Heart left ventricle (tissue), 13 donors: ENCODE data around the gene WDFY3.

Experiments
- POLR2A ChIP-seq, 2 donors: fragments of 450-650 bp; IDR thresholded peaks; one replicate each; pipeline ENCODE4 v1.6.1; 2017; ENCODE audit warnings: antibody characterized with exemption in 2 of 2, mild to moderate bottlenecking in 2 of 2, moderate library complexity in 2 of 2
- TF ChIP-seq, protein P1 (sequence below), 12 donors: fragments of 200-600 bp; sonication (generic) in 4 of 12; IDR thresholded peaks; one replicate each; pipeline versions ENCODE4 v1.5.0 to v1.8.0; 2018 to 2022; ENCODE audit warnings: antibody characterized with exemption in 12 of 12, mild to moderate bottlenecking in 5 of 12
- donor health status: ischemic (EF 13 %, LVEDD 7.1; RV severe dilation, severe dysfunction).
- donor health status: DM: no; HTN: yes; CAD: no.
- donor health status: DM: no; HTN: no; CAD: no.
- donor health status: ischemic (EF 25% LVEDD 6.9; RV normal size, moderate dysfunction).
- donor health status: ischemic (EF 25% LVEDD 5.7; RV mildly dilated, moderate dysfunction).
- donor health status: ischemic (EF 35%, LVEDD 5.7; RV mildly dilated, moderate dysfunction).
- donor health status: nonischemic (EF 11% LVEDD 7.7; RV severe dilation, severe dysfunction).
- donor health status: DM: yes; HTN: yes; CAD: no.
- donor health status: PGD.
- donor health status: ischemic (EF 29% LVEDD 5.4; RV normal size, mild dysfunction).
- donor health status: nonischemic (EF 23%, LVEDD 6.1; RV moderate dilation, normal function).

DNA sequence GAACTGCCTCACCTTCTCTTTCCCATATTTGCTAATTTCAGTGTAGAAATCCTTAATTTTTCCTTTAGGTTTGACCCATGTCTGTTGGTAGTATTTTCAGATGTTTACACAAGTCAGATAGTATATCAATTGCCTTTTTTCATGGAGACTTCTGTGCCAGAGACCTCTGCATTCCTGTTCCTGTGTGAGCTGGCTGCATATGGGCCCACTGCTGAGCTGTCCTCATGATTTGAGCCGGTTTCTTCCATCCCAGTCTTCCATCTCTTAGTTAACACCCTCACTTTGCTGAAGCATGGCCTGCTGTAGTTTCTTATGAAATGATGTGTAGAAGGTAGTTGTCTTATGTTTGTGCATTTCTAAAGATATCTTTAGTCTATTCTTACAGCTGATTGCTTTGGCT is 343.5 kb downstream of the WDFY3 start:
- TF ChIP-seq, protein P1, sequence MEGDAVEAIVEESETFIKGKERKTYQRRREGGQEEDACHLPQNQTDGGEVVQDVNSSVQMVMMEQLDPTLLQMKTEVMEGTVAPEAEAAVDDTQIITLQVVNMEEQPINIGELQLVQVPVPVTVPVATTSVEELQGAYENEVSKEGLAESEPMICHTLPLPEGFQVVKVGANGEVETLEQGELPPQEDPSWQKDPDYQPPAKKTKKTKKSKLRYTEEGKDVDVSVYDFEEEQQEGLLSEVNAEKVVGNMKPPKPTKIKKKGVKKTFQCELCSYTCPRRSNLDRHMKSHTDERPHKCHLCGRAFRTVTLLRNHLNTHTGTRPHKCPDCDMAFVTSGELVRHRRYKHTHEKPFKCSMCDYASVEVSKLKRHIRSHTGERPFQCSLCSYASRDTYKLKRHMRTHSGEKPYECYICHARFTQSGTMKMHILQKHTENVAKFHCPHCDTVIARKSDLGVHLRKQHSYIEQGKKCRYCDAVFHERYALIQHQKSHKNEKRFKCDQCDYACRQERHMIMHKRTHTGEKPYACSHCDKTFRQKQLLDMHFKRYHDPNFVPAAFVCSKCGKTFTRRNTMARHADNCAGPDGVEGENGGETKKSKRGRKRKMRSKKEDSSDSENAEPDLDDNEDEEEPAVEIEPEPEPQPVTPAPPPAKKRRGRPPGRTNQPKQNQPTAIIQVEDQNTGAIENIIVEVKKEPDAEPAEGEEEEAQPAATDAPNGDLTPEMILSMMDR (IDR thresholded peaks at IDR 0.05) = no peak
- TF ChIP-seq POLR2A (IDR thresholded peaks at IDR 0.05) = no peak
